NCI-H1105 treated with DMSO at 0.1 percent for 48 hours (cell line): Measurements from ENCODE around the gene CSRNP3.

ENCODE experiments used
- DNase-seq: peaks from one replicate; lab custom pipeline; 2025; lab: John Stamatoyannopoulos, UW

CSRNP3 gene, protein sequence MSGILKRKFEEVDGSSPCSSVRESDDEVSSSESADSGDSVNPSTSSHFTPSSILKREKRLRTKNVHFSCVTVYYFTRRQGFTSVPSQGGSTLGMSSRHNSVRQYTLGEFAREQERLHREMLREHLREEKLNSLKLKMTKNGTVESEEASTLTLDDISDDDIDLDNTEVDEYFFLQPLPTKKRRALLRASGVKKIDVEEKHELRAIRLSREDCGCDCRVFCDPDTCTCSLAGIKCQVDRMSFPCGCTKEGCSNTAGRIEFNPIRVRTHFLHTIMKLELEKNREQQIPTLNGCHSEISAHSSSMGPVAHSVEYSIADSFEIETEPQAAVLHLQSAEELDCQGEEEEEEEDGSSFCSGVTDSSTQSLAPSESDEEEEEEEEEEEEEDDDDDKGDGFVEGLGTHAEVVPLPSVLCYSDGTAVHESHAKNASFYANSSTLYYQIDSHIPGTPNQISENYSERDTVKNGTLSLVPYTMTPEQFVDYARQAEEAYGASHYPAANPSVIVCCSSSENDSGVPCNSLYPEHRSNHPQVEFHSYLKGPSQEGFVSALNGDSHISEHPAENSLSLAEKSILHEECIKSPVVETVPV

DNA sequence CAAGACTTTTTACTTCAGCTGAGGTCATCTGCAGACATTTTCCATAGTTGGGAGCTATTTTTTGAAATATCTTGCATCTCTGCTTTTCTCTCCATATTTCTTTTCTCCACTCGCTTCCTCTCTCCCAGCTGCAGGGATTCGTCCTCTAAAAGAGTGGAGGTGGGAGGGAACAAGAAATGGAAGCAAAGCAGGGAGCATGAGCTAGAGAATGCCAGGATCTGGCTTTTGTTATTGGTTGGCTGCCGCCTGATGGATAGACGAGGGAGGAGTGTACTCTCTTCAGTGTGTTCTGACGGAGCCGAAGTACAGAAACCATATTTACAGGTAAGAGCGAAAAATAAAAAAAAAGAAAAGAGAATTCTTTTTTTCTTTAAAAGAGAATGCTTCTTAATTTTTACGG, at the start of gene CSRNP3:
Gene CSRNP3 (plus strand): TSS at position 282 of the 400 bp plus-strand sequence. CDS start 125,368 bp downstream, outside the sequence.
- DNase-seq, result peak; percentile 69

GRCh38 chr2:165420231-165420630, 49.3 kb upstream of the CSRNP3 start:
- no peak for DNase-seq

- DNase-seq, result no peak
Measured at GRCh38 chr2:165423081-165423480, 46.4 kb upstream of the CSRNP3 start.

DNA sequence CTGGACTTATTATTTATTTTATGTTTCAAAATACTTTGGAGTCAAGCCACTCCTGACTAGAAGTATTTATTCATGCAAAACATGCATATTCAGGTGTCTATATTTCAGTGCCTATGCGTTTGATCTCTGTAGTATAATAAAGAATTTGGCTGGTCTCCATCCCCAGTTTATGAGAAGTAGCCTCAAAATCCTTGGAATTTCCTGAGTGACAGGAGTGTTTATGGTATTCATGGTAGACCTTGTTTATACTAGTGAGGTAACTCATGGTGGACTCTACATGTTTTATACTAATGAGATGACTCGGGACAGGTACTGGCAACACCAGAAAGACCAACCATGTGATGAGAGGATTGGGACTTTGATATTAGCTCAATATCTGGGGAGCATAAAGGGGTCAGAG, 43.9 kb upstream of the CSRNP3 start:
- DNase-seq, result no peak

- no peak for DNase-seq
Measured at GRCh38 chr2:165427686-165428085, 41.8 kb upstream of the CSRNP3 start.

- DNase-seq, result no peak
Measured at GRCh38 chr2:165428926-165429325, 40.6 kb upstream of the CSRNP3 start.

DNA sequence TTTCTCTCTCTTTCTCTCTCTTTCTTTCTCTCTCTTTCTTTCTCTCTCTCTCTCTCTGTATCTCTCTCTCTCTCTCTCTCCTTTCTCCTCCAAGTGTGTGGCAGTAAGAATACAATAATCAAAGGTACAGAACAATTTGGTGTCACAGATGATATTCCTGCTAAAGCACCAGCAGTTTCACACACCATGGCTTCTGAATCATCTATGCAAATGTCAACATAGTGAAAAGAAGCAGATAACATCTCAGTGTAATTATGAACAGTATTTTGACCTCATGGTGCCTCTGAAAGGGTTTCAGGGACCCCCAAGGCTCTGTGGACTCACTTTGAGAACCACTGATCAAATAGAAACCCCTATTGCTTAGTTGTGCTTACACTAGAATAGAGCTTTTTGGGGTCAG, 38.5 kb upstream of the CSRNP3 start:
- DNase-seq, result no peak

DNA sequence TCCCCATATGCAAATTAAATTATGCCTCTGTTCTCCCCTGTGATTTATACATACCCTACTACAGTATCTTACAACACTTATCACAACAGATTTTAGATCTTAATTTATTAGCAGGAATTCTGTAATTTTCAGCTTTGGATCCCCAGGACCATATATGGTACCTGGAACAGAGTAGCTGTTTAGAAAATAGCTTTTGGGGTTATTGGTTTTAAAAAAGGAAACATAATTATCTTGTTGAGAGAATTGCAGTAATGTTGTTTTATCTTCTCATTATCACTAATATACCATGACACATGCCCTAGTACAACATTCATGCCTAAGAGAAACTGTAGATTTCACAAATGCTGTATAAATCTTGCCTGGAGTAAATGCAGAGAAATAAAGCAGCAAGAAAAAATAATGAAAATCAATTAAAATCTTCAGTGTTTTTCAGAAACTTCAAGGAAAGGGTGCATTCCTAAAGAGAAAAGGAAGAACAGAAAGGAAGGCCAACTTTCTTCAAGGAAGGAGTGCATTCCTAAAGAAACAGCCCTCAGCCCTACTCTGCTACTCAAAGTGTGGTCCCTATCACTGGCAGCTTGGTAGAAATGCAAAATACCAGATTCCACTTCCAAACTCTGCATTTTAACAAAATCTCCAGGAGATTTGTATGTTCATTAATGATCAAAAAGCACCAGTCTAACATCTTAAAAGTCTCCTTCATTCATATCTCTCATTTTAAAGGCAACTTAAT, 37.1 kb upstream of the CSRNP3 start:
- DNase-seq, result no peak

DNA sequence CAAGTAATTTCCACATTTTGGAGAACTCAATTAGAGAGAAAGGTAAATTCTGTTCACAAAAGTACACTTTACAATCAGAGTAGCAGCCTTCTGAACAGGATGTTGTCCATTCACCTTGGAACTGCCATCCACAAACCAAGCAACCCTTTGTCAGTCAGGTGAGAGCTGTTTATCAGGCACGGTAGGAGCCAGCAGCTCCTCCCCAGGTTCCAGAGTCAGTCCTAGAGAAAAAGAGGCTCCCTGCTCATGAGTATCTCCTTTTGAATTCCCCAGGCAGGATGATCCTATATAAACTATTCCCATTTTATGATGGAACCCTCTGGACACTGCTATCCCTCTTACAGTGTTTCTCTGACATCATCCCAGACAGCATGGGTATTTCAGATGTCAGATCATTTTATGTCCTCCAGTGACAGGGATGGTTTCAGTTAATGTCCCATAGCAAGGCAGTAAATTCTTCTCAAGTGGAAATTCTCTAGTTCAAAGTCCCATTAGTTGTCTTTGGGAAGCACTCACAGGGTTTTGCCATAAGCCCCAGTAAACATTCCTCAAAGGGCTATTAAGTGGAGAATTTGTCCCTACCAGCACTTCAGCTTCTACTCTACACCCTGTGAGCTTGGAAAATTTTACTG, 34.5 kb upstream of the CSRNP3 start:
- DNase-seq, result no peak

DNA sequence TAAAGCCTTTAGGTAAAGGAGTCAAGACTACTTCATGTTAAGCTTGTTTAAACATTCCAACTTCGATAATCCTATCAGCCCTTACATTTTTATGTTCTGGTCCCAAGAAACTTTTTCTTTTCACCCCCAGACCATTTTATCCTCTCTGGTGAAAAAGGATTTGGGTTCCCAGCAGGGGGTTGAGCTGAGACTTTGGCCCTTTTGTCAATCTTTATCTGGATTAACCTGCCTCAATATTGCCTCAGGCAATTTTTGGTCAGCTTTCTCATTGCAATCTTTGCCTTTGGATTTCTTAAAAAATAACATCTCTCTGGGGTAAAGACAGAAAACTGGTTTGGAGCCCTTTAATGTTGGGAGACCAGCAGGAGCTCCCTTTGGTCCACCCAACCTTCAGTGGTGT, 33.9 kb upstream of the CSRNP3 start:
- no peak for DNase-seq

- DNase-seq, result no peak
Measured at GRCh38 chr2:165436559-165436958, 32.9 kb upstream of the CSRNP3 start.

- peak; percentile 12 for DNase-seq
Measured at GRCh38 chr2:165440367-165440766, 29.1 kb upstream of the CSRNP3 start.

DNA sequence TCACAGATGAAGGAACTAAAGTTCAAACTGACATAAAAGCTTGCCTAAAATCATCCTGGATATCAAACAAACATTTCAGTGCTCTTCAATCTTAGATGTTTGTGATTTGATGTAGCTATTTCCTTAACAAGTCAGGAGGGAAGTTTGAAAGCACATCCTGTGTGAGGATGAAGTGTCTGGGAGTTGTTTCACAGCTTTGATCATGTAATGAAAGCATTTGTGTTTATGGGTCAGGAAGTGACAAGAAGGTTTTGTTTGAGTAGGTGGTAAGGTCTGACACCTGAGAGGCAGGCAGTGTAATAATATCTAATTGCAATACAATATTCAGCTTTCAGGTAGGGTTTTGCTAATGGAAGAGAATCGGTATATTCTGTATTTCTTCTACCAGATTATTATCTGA, 26.0 kb upstream of the CSRNP3 start:
- DNase-seq, result no peak

DNA sequence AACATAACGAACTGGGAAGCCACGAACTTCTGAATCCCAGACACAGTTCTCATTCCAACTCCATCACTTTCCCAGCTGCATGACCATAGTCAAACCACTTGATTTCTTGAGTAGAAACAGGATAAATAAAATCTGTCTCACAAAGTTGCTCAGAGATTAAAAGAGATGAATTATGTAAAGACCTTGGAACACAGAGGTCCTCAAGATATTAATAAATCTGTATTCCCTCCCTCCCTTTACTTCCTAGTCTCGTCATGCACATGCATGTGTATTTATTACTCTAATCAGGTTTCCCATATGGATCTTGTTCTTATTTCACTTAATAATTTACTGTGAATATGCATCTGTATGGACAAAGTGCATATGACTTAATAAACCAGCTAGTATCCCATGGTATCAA, 21.1 kb upstream of the CSRNP3 start:
- no peak for DNase-seq

GRCh38 chr2:165450156-165450555, 19.3 kb upstream of the CSRNP3 start:
- peak; percentile 41 for DNase-seq

GRCh38 chr2:165452327-165452726, 17.2 kb upstream of the CSRNP3 start:
- DNase-seq, result no peak

GRCh38 chr2:165453561-165454094, 15.9 kb upstream of the CSRNP3 start:
- DNase-seq, result no peak

- no peak for DNase-seq
Measured at GRCh38 chr2:165454905-165455304, 14.6 kb upstream of the CSRNP3 start.

GRCh38 chr2:165456027-165456426, 13.5 kb upstream of the CSRNP3 start:
- DNase-seq, result no peak

DNA sequence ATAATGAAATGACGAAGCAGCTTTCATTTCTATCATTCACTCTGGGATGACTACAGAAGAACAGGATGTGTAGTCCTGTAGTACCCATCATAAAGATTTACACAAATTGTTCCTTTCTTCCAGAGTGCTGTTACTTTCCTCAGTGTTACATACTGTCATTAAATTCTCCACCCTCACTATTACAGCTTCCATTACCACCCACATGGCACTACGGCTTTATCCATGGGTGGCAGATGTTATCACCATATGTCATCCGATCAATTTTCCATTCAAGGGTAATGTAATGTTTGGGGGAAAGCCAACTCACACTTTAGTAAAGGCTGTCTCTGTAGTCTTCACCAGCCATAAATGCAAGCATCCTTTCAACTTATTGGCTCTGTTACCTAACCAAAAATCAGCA, 7.1 kb upstream of the CSRNP3 start:
- peak; percentile 92 for DNase-seq

DNA sequence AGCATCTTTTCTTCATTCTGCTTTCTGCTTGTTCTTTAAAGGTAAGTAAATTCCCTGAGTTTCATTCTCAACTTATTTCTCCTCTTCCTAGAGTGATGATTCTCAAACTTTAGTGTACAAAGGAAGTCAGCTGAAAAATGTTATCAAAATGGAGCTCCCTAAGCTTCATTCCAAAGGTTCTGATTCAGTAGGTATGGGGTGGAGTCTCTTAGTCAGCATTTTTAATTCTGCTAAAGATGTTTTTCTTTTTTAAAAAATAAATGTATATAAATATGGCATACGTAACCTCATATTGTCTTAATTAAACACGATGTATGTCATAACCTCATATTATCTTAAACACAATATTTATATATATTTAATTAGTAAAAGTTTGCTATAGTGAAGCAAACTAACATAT, 3.1 kb upstream of the CSRNP3 start:
- DNase-seq, result no peak

- DNase-seq, result no peak
Measured at GRCh38 chr2:165467921-165468320, 1.6 kb upstream of the CSRNP3 start.
